Activated CD4-positive, alpha-beta T cell treated with anti-CD3 and anti-CD28 coated beads for 24 hours (primary cell): ENCODE results near the gene KIAA1586.
"Not testable (repeated sequence)": the region's sequence is repeated elsewhere in the genome, so short reads cannot be mapped to it uniquely, and the experiment has no call there.

Experiments
- DNase-seq, 2 donors: peaks; one replicate each; pipeline ENCODE4 v3.0.0-alpha.2; 2020; ENCODE audit warnings: low read depth in 2 of 2

The KIAA1586 gene, protein sequence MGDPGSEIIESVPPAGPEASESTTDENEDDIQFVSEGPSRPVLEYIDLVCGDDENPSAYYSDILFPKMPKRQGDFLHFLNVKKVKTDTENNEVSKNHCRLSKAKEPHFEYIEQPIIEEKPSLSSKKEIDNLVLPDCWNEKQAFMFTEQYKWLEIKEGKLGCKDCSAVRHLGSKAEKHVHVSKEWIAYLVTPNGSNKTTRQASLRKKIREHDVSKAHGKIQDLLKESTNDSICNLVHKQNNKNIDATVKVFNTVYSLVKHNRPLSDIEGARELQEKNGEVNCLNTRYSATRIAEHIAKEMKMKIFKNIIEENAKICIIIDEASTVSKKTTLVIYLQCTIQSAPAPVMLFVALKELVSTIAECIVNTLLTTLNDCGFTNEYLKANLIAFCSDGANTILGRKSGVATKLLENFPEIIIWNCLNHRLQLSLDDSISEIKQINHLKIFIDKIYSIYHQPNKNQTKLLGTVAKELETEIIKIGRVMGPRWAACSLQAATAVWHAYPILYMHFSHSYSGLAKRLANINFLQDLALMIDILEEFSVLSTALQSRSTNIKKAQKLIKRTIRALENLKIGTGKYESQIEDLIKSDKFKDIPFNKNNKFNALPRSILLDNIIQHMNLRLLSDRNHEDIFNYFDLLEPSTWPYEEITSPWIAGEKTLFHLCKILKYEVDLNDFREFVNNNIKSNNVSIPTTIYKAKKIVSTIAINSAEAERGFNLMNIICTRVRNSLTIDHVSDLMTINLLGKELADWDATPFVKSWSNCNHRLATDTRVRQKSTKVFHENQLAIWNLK

DNA sequence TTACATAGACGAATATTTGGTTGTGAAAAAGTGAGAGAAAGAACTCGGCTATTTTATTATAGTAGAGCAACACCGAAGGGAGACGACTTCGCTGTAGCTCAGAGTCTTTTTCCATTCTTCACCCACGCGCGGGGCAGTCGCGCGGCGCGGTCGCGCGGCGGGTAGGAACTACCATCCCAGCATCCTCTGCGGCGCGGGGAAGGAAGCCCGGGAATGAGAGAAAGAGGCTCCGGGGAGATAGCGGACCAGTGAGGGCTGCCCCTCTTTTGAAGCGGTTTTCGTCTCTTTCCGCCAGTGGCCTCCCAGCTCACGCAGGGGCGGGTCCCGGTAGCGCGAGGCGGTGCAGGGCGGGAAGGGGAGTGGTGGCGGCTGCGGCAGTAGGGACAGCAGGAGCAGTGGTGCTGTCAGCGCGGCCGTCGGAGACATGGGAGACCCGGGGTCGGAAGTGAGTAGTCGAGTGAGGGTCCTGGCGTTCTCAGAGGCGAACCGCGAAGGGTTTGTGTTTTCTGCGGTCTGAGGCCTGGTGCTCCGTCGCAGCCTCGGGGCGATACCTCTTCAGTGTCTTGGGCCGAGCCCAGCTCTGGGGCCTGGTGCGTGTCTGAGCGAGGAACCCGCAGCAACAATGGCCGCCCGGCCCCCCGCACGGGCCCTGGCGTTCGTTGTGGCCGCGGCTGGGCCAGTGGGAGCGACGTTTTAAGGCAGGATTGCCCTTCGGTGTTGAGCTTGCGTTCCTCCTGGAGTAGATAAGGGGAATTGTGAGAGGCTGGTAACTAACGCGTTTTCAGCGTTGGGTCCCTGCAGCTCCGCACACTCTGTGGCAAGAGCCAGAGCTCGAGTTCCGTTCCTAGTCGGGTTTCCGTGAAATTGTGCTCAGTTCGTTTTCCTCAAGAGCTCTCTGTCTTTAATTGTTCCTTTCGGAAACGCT lies at the start of gene KIAA1586:
Gene KIAA1586 (plus strand): TSS at position 362 of the 925 bp plus-strand sequence. CDS start 63 bp downstream, at position 425.
- peak; percentile 64 to 75 for DNase-seq

DNA sequence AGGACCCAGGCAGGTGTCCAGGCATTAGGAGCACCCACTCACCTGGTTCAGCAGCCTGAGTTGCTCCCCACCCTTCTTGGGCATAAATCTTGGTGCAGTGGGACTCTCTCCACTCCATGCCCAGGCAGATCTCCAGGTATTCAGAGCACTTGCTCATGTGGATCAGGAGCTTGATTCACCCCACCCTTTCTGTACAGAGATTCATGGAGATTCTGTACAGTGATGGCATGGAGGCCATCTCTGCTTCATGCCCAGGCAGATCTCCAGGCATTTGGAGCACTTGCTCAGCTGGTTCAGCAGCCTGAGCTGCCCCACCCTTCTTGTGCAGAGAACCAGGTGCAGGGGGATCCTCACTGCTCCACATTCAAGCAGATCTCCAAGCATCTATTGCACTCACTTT lies 47.4 kb upstream of the KIAA1586 start:
- no peak for DNase-seq

DNA sequence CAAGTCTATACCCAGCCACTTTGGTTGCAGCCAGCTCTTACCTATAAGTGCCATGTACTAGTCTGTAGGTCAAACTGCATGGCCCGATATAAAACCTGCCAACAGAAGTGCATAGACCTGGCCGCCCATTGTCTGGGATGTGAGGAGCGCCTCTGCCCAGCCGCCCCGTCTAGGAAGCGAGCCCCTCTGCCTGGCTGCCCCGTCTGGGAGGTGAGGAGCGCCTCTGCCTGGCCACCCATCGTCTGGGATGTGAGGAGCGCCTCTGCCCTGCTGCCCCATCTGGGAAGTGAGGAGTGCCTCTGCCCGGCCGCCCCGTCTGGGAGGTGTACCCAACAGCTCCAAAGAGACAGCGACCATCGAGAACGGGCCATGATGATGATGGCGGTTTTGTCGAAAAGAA lies 46.7 kb upstream of the KIAA1586 start:
- DNase-seq, result not testable (repeated sequence)

DNA sequence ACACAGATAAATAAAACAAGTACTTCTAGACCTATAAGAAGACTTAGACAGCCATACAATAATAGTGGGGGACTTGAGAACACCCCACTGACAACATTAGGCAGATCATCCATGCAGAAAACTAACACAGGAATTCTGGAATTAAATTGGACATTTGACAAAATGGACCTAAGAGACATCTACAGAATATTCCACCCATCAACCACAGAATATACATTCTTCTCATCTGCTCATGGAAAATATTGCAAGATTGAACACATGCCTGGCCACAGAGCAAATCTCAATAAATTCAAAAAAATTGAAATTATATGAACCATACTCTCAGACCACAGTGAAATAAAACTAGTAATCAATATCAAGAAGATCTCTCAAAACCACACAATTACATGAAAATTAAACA lies 44.3 kb upstream of the KIAA1586 start:
- DNase-seq, result no peak

DNA sequence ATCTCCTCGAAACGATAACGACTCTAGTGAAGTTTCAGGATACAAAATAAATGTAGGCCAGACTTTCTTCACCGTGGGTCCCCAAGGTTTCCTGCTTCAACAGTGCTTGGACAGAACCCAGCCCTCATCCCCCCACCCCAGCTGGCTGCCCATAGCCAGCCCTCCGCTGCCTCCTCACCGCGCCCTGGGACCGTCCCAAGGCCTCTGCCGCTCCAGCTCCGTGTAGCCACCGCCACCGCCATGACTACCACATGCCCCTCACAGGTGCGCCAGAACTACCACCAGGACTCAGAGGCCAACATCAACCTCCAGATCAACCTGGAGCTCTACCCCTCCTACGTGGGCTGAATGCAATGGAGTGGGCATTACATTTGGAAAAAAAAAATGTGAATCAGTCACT lies 42.2 kb upstream of the KIAA1586 start:
- no peak for DNase-seq

DNA sequence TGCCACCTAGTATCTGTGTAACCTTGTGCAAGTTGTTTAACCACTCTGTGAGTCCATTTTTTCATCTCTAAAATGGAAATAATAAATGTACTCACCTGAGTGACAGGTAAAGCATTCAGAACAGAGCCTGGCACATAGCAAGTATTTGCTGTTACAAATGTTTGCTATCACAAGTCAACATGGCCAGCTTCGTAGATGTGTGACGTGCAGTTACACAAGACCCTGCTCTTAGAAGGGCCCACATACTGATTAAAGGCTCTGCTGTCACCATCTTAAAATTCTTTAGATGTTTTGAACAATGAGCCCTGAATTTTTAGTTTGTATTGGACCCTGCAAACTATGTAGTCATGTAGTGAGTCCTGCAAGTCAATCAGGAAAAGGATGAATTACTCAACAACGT lies 40.4 kb upstream of the KIAA1586 start:
- no peak for DNase-seq

DNA sequence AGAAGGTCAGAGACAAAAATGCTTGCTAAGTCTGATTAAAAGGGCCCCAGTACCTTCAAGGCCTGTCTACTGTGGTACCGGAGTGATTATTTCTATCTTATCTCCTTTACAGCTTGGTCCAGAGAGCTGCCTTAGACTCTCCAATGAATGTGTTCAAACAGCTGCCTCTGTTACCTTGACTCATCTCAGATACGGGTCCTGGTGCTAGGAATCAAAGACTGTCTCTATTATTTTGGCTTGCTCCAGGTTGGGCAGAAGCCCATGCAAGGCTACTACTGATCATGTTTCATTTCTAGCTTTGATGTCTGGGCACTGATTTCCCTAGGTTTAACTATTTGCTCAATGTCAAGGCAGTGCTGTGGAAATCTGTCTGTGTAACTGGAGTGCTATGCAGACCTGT lies 38.4 kb upstream of the KIAA1586 start:
- not testable (repeated sequence) for DNase-seq

DNA sequence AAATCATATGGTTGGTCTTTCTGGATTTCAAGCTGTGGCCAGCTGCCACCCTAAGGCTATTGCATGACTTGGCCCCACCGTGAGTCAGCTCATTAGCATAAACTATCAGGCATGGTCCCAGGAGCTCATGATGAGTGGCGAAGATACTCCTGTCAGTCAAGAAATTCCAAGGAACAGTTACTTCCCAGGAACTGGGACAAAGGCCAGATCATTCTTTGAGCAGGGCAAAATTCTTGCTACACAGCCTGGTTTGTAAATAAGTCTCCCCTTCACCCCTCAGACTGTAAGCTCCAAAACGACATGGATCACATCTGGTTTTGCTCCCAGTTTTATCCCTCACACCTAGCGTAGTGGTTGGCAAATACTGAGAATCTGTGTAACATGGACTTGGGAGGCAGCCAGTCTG lies 33.0 kb upstream of the KIAA1586 start:
- no peak for DNase-seq

DNA sequence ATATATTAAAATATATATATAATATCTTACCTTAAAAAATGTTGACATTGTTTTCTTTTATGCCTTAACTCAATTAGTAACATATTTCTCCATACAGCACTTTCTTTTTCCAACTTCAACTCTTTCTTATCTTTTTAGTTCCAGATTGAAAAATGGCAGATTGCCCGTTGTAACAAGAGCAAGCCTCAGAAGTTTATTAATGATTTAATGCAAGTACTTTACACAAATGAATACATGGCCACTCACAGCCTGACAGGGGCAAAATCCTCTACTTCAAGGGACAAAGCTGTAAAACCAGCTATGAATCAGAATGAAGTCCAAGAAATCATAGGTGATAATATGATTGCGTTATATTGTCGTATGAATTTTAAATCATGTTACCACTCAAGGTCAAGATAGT lies 29.4 kb upstream of the KIAA1586 start:
- no peak for DNase-seq

DNA sequence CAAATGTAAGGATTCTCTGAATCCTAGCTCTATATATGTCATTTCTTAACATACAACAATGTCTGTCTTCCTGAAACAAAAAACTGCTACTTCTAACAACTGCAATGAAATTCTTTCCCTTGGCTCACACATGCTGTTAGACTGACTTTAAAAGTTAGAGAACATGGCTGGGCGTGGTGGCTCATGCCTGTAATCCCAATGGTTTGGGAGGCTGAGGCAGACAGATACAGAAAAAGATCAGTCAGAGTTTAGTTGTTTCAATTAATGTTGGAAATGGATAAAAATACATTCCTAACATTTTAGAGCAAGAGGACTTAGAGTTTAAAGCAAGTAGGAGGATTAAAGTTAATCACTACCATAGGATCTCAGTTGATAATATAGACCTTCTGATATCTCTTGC lies 28.7 kb upstream of the KIAA1586 start:
- no peak for DNase-seq

DNA sequence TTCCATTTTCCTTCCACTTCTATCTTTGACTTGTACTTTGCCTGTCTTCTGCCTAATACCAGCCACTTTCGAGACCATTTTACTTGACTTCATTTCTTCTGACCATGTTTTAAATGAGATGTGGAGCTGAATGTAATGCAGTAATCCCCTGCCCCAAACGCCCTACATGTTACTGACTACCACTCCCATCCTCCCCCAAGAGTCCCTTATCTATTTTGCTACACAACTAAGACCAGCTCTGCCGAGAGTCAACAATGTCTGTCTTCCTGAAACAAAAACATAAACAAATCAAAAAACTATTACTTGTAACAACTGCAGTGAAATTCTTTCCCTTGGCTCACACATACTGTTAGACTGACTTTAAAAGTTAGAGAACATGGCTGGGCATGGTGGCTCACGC lies 27.1 kb upstream of the KIAA1586 start:
- DNase-seq, result no peak

DNA sequence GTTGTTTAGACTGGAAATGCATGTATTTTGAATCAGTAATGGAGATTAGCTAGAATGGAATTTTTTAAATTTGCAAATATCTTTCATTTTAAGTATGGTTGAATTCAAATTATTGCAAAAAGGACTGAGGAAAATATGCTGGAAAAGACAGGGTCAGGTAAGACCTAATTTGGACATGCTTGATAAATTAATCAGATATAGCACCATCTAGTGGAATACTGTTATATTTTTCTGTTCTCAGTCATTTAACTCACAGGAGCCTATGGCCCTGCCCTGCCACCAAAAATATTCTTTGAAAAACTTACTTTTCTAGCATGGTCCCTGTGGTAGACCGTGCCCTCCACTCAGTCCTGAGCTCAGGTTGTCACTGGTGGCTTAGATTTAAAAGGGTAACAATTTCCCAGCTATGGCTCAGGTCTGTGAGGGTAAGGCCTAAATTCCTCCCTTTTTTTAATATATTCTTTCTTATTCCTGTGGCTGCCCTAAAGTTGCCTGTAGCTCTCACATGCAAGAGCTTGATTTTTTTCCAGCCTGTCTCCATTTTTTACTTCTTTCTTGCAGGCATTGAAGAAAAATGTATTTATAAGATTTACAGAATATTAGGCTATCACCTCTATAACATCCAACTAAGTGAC lies 25.3 kb upstream of the KIAA1586 start:
- no peak for DNase-seq

DNA sequence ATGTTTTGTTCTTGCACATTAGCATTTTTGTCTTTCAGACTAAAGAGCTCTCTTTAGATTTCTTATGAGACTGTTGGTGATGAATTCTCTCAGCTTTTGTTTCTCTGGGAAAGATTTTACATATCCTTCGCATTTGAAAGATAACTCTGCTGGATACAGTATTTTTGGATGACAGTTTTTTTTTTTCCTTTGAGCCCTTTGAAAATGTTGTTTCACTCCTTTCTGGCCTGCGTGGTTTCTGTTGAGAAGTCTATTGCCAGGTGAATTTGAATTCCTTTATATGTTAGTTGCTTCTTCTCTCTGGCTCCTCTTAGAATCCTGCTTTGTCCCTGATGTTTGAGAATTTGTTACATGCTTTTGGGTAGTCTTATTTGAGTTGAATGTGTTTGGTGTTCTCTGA lies 22.2 kb upstream of the KIAA1586 start:
- no peak for DNase-seq

DNA sequence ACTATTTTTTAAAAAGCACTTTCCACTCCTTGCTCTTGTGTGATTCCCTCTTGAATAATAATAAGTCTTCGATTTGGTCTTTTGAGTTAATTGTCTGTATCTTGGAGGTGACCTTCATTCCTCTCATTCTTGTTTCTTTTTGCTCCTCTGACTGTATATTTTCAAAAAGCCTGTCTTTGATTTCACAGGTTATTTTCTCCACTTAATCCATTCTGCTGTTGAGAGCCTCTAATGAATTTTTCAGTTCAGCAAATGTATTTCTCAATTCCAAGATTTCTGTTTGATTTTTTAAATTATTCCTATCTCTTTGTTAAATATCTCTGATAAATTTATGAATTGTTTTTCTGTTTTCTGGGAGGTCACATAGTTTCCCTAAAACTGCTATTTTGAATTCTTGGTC lies 21.7 kb upstream of the KIAA1586 start:
- DNase-seq, result no peak

DNA sequence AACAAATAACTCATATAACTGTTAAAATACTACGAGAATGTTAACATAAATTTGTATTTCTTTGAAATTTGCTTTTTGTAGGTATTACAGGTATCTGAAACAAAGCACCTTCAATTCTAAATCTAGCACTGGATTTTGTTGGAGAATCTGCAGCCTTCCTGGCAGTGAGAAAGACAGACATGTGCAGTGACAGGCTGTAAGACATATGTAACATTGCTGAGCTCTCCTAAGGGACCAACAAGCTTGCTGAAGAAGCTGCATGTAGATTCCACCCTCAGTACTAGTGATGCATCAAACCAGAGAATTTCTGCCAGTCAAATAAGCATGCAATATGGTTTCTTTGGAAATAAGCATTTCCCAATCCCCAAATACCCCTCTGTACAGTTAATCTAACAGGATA lies 20.5 kb upstream of the KIAA1586 start:
- no peak for DNase-seq

DNA sequence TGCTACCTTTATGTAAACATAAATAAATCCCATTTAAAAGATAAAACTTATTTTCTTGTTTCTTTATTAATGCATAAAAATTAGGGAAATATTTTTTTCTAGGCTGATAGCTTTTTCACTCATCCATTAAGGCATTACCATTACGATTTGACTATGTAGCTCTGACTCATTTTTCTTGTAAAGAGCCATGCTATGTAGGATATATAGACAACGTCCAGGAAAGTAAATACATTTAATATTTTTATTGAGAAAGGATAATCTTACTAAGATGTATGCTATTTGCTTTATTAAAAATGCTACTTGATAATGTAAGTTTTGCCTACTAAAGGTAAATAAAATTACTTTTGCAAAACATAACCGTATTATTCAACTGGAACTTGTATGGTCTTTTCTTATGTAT lies 19.2 kb upstream of the KIAA1586 start:
- no peak for DNase-seq

DNA sequence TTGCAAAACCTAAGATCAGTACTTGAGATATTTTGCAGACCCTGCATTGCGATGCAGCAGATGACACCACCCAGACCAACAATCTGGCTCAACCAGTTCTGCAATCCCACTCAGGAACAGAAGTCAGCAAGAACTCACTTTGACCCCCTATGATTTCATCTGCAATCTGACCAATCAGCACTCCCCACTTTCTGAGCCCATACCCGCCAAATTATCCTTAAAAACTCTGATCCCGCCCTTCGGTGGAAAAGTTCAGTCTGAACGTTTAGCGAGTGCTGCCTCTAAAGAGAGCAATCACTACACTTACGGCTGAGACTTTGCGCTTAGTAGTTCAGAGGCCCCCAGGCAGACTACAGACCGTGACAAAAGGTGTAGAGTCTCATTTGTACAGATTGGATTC lies 17.3 kb upstream of the KIAA1586 start:
- no peak for DNase-seq

DNA sequence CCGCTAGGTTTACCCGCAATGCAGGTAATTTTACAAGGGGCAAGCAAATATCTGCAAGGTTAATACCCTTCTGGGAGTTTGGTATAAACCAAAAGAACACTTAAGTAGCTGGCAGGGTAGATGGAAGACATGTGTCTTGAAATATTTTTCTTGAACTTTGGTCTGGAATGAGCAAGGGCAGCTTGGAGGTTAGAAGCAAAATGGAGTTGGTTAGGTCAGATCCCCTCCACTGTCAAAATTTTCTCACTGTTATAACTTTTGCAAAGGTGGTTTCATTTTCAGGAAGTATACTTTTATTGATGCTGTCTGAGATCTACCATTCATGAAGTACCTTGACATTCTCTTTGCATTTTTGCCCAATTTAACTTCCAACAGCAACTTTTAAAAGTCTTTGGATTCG lies 13.3 kb upstream of the KIAA1586 start:
- DNase-seq, result no peak

DNA sequence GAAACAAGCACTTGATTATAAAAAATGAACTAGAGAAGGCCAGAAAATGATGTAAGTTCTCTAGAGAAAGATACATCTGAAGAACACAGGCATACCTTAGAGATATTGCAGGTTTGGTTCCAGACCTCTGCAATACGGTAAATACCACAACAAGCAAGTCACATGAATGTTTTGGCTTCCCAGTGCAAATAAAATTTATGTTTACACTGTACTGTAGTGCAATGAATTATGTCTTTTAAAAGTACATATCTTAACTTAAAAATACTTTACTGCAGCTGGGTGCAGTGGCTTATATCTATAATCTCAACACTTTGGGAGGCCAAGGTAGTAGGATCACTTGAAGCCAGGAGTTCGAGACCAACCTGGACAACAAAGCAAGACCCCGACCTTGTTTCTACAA lies 10.9 kb upstream of the KIAA1586 start:
- no peak for DNase-seq

DNA sequence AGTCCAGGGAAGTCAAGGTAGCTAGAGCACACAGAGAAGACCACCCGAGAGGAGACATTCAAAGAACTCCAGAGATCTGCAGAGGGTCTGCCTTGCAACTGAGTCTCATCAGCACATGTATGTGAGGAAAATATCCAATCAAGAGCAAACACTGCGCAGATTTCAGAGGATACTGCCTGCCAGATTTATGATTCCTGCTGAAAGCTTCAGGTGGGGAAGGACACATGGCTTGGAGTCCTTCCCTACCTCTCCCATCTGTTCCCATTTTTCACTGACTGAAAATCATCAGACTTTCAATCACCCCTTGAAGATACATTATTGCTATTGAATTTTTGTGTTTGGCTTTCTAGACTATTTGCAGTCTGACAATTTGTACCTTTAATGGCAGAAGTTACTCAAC lies 7.6 kb upstream of the KIAA1586 start:
- no peak for DNase-seq

DNA sequence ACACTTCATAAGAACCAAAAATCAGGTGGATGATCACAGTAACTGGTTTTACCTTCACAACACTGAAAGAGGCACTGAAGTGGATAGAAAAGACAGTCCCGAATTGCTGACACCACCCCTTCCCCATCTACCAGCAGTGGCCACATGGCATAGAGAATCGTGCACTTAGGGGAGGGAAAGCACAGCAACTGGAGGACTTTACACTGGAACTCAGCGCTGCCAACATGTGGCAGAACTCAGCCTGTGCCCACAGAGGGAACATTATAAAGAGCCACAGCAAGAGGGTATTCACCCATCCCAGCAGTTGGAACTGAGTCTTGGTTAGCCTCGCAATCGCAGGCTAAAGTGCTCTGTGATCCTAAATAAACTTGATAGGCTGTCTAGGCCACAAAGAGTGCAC lies 6.5 kb upstream of the KIAA1586 start:
- DNase-seq, result no peak

DNA sequence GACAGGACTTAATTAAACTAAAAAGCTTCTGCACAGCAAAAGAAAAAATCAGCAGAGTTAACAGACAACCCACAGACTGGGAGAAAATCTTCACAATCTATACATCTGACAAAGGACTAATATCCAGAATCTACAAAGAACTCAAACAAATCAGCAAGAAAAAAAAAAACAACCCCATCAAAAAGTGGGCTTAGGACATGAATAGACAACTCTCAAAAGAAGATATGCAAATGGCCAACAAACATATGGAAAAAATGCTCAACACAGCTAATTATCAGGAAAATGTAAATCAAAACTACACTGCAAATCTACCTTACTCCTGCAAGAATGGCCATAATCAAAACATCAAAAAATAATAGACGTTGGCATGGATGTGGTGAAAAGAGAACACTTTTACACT lies 2.4 kb upstream of the KIAA1586 start:
- DNase-seq, result not testable (repeated sequence)
